ENCODE results near the gene YPEL5. TPM values are rescaled to one million over a fixed set of nuclear protein-coding genes. Genes with fewer than 3 reads are reported as not detected.
A peak's percentile ranks its signal among the peaks of the same experiment; 100 is the strongest.

Gene YPEL5
- total and polyA plus RNA-seq, 2 experiments from 2014 or later: 94.4 to 98.3 TPM

DNA sequence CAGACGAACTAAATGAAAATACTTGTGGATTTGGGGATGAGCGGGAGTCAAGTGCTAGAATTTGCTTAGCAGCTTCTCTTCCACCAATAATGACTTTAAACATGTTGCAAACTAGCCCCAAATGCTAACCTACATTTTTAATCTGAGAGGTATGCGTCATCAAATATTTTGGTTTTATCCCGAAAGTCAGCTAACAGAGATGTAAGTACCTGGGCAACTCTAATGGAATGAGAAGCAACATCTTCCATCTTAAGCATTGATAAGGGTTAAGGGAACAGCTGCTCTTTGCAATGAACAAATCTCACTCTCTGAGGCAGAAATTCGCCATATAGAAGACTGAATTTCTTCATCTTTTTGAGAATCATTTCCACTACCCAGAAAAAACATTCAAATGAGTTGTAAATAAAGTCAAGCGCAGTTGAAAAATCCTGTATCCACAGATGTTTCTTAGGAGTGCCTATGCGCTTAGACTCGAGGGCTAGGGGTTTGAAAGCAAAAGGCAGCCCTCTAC is 926 bp upstream of the YPEL5 start:
- WGBS (ENCODE audit: low lambda C conversion rate, missing lambda C conversion rate): 39% methylated on average over 8 of the region's 8 CpGs
- H3K27ac ChIP-seq: peak overlapping the region; percentile 77
- no peaks in the 10 kb centered on the region for H3K36me3 ChIP-seq (replicated peaks; ENCODE audit: insufficient read depth, low read depth)
- peaks cover 29% of the 10 kb centered on the region for H4K20me1 ChIP-seq (ENCODE audit: insufficient read depth, poor library complexity, severe bottlenecking)
- H3K79me2 ChIP-seq: peaks cover 31% of the 10 kb centered on the region
- H3K4me1 ChIP-seq (ENCODE audit: insufficient read depth): peaks cover 32% of the 10 kb centered on the region
- TF ChIP-seq EZH2 (IDR thresholded peaks at IDR 0.05; ENCODE audit: borderline replicate concordance) (no peak), EZH2phosphoT487 (IDR thresholded peaks at IDR 0.05; ENCODE audit: low read depth, severe bottlenecking, unreplicated experiment) (no peak)
- TF ChIP-seq, protein P1, sequence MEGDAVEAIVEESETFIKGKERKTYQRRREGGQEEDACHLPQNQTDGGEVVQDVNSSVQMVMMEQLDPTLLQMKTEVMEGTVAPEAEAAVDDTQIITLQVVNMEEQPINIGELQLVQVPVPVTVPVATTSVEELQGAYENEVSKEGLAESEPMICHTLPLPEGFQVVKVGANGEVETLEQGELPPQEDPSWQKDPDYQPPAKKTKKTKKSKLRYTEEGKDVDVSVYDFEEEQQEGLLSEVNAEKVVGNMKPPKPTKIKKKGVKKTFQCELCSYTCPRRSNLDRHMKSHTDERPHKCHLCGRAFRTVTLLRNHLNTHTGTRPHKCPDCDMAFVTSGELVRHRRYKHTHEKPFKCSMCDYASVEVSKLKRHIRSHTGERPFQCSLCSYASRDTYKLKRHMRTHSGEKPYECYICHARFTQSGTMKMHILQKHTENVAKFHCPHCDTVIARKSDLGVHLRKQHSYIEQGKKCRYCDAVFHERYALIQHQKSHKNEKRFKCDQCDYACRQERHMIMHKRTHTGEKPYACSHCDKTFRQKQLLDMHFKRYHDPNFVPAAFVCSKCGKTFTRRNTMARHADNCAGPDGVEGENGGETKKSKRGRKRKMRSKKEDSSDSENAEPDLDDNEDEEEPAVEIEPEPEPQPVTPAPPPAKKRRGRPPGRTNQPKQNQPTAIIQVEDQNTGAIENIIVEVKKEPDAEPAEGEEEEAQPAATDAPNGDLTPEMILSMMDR (IDR thresholded peaks at IDR 0.05; ENCODE audit: poor library complexity): no peak
- H3K9me2 ChIP-seq (replicated peaks; ENCODE audit: insufficient read depth): no peaks in the 10 kb centered on the region
- H3K4me3 ChIP-seq: peak overlapping the region; percentile 18
- H3K4me2 ChIP-seq: peak overlapping the region; percentile 74
- H2AFZ ChIP-seq: peak overlapping the region; percentile 33
- H3K27me3 ChIP-seq: no peaks in the 10 kb centered on the region
- no peak for DNase-seq (ENCODE audit: low spot score)
- H3K9me3 ChIP-seq (ENCODE audit: low read depth): no peaks in the 10 kb centered on the region

DNA sequence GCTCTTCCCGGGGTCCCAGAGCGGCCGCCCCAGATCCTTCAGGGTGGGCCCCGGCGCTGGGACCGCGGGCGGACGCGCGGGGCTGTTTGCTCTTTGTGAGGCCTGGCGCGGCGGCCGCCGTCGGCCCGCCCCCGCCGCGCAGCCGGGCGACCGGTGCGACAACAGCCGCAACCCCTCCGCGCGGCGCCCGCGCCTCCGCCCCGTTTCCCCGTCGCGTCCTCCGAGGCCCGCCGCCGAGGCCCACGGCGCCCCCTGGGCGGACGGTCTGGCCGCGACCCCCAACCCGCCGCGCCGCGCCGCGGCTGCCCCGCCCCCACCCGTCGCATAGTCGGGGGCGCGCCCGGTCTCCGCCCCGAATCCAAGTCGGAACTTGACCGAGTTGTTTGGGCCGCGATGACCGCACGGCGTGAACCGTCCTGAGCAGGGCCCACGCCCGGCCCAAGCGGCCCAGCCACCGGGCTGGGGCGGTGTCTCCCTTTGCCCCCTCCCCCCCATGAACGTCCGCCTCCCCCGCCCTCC is 448 bp downstream of the YPEL5 start:
- WGBS (ENCODE audit: low lambda C conversion rate, missing lambda C conversion rate): 0% methylated on average over 9 of the region's 79 CpGs
- peak overlapping the region; percentile 99 for H3K27ac ChIP-seq
- H3K9me2 ChIP-seq (replicated peaks; ENCODE audit: insufficient read depth): no peaks in the 10 kb centered on the region
- DNase-seq (ENCODE audit: low spot score): peak; percentile 65
- H3K36me3 ChIP-seq (replicated peaks; ENCODE audit: insufficient read depth, low read depth): no peaks in the 10 kb centered on the region
- peak overlapping the region; percentile 62 for H2AFZ ChIP-seq
- H3K4me2 ChIP-seq: peak overlapping the region; percentile 83
- no peaks in the 10 kb centered on the region for H3K9me3 ChIP-seq (ENCODE audit: low read depth)
- H3K4me1 ChIP-seq (ENCODE audit: insufficient read depth): peaks cover 34% of the 10 kb centered on the region
- TF ChIP-seq, protein P1 (IDR thresholded peaks at IDR 0.05; ENCODE audit: poor library complexity): no peak
- TF ChIP-seq EZH2 (IDR thresholded peaks at IDR 0.05; ENCODE audit: borderline replicate concordance) (no peak), EZH2phosphoT487 (IDR thresholded peaks at IDR 0.05; ENCODE audit: low read depth, severe bottlenecking, unreplicated experiment) (no peak)
- peak overlapping the region; percentile 73 for H3K4me3 ChIP-seq
- peaks cover 43% of the 10 kb centered on the region for H4K20me1 ChIP-seq (ENCODE audit: insufficient read depth, poor library complexity, severe bottlenecking)
- H3K27me3 ChIP-seq: no peaks in the 10 kb centered on the region
- peaks cover 45% of the 10 kb centered on the region for H3K79me2 ChIP-seq

DNA sequence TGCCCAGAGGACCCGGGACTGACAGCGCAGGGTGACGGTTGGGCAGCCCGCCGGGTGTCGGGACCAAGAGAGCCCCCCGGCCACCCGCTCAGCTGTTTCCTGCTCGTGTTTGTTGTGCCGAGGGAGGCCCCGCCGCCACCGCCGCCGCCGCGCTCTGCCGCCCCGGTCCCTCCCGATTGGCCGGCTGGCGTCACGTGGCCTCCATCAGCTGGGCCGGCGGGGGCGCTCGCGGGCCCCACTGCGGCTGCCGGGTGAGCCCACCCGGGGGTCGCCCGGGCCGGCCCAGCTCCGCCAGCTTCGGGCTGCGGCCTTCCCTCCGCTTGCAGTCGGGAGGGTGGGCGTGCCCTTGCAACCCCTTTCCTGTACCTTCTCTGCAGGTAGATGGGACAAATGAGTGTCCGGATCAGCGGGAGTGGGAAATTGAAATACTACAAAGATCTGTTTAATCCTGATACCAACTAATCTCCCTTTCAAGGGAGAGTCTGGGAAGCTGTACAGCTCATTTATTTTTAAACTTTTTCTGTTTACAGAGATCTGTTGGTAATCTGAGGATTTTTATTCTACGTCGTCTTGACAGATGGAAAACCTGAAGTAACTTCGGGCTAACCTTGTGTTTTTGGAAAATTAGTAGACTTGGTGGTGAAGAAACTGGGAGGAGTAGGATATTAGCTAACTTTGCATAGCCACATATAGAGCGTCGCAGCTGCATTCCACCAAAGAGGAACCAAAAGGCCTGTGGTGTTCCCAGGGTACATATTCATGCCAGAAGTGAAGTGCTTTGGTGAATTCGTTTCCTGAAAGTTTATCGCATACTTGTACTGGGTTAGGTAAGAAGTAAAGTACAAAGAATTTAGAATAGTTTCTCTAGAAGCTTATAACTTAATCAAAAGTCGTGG is 1.2 kb downstream of the YPEL5 start:
- Histone ChIP-seq H3K79me2 (peaks cover 49% of the 10 kb centered on the region), H3K27me3 (no peaks in the 10 kb centered on the region), H3K4me3 (peak overlapping the region; percentile 73), H3K27ac (peak overlapping the region; percentile 99), H3K36me3 (replicated peaks; ENCODE audit: insufficient read depth, low read depth) (no peaks in the 10 kb centered on the region), H2AFZ (peak overlapping the region; percentile 62), H3K4me2 (peak overlapping the region; percentile 83), H3K9me2 (replicated peaks; ENCODE audit: insufficient read depth) (no peaks in the 10 kb centered on the region), H3K4me1 (ENCODE audit: insufficient read depth) (peaks cover 34% of the 10 kb centered on the region), H3K9me3 (ENCODE audit: low read depth) (no peaks in the 10 kb centered on the region), H4K20me1 (ENCODE audit: insufficient read depth, poor library complexity, severe bottlenecking) (peaks cover 49% of the 10 kb centered on the region)
- no peak for TF ChIP-seq EZH2phosphoT487 (IDR thresholded peaks at IDR 0.05; ENCODE audit: low read depth, severe bottlenecking, unreplicated experiment)
- no peak for TF ChIP-seq EZH2 (IDR thresholded peaks at IDR 0.05; ENCODE audit: borderline replicate concordance)
- TF ChIP-seq, protein P1 (IDR thresholded peaks at IDR 0.05; ENCODE audit: poor library complexity): peak; percentile 47
- DNase-seq (ENCODE audit: low spot score): peak; percentile 92
- WGBS (ENCODE audit: low lambda C conversion rate, missing lambda C conversion rate): 6% methylated on average over 31 of the region's 50 CpGs

Measured in hepatocyte (in vitro differentiated cells).